BJ (cell line): Measurements from ENCODE around the gene EYA2. TPM values are rescaled to one million over a fixed set of nuclear protein-coding genes. Genes with fewer than 3 reads are reported as not detected.

ENCODE experiments used
- CTCF ChIA-PET: fragments of 350-600 bp; formaldehyde crosslinking; extraction: SDS; loops from one replicate; lab custom pipeline; 2021; ENCODE audit warnings: antibody characterized with exemption, inconsistent platforms; lab: Yijun Ruan, JAX
- POLR2A ChIA-PET: fragments of 300-600 bp; sonication (Branson Sonifier 250); formaldehyde crosslinking; extraction: SDS; loops from one replicate; lab custom pipeline; 2021; ENCODE audit warnings: antibody characterized with exemption; lab: Charles Lee
- DNase-seq: peaks from one replicate; pipeline ENCODE4 v3.0.0-alpha.2; 2011; ENCODE audit warnings: low read depth
- H3K27me3 ChIP-seq: 2 replicates; pipeline ENCODE4 v1.6.0; 2011; ENCODE audit warnings: low read length; ENCODE audit not compliant: control insufficient read depth, insufficient read depth
- H3K36me3 ChIP-seq: 2 replicates; pipeline ENCODE4 v1.5.1; 2011; ENCODE audit warnings: low read length; ENCODE audit not compliant: control insufficient read depth, insufficient read depth
- H3K4me3 ChIP-seq: 2 replicates; pipeline ENCODE4 v1.5.1; 2011; ENCODE audit warnings: low read depth, mild to moderate bottlenecking, control low read depth, low read length
- CTCF ChIP-seq: IDR thresholded peaks from 2 replicates; pipeline ENCODE4 v1.5.1; 2011; ENCODE audit warnings: low read depth, mild to moderate bottlenecking, control low read depth, inconsistent platforms, low read length, moderate library complexity; ENCODE audit not compliant: insufficient read depth
- polyA plus RNA-seq: library from polyadenylated mRNA; depleted of rRNA; stranded (reverse); fragments of >200 nt; gene quantifications from 2 replicates; pipeline ENCODE4 v1.2.3, GENCODE V29; 2011

Gene EYA2
- polyA plus RNA-seq, 1 experiment = 1.5 TPM

DNA sequence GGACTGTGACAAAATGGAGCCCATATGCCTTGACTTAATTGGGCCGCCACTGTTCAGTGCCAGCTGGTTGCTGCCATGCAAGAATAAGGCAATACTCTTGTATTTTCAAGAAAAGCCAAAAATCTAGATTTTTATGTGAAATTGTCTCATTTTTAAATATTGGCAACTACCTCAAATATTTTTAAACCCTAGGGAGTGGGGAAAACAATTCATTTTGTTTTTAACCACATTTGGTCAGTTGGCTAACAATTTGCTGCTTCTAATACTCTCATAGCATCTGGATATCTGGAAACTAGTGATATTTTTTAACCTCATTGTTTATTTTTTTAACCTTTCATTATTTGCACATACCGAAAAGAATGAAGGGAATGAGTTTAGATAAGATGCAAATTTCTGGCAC, 91.0 kb downstream of the EYA2 start:
- TF ChIP-seq CTCF = no peak
- DNase-seq = no peak
- ChIA-PET CTCF (no interaction called here), POLR2A (no interaction called here)
- H3K36me3 ChIP-seq = no peaks in the 10 kb centered on the region
- H3K27me3 ChIP-seq = no peaks in the 10 kb centered on the region
- H3K4me3 ChIP-seq = no peak overlapping the region

DNA sequence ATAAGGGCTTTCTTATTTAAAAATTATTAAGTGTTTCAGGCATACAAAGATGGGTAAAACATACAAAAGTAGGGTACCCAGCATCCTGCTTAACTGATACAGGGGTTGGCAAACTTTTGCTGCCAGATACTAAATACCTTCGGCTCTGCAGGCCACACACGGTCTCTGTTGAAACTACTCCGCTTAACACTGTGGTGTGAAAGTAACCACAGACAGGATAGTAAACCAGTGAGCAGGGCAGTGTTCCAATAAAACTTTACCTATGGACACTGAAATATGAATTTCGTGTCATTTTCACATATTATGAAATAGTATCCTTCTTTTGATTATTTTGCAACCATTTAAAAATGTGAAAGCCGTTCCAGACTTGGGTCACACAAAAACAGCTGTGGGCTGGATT, 92.4 kb downstream of the EYA2 start:
- ChIA-PET POLR2A (no interaction called here), CTCF (no interaction called here)
- no peaks in the 10 kb centered on the region for H3K36me3 ChIP-seq
- DNase-seq = no peak
- H3K27me3 ChIP-seq = no peaks in the 10 kb centered on the region
- no peak for TF ChIP-seq CTCF
- no peak overlapping the region for H3K4me3 ChIP-seq

DNA sequence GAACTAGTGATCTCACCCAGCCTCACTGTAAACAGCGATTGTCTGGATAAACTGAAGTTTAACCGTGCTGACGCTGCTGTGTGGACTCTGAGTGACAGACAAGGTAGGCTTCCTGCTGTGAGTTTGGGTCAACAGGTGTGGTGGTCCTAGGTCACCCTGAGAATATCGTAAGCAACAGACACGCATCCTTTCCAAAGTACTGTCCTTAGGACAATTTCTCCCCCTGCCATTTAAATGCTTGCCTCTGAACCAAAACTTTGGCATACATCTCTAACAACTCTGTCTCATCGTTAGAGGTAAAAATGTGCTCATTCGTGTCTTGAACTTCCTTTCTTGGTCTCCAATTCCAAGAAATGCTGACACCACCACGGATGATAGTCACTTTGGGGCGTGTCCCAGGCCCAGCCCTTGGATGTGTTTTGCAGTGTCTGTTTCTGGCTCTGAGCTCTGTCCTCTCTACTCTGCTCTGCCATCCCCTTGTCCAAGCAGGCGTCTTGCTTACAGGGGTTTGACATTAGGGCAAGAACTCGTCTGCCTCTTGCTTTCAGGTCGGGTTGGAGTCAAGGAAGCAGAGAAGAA, 95.5 kb downstream of the EYA2 start:
- Histone ChIP-seq H3K27me3 (0 out of 2 replicates have a peak, but pooled peaks cover 1% of the 10 kb centered on the region), H3K36me3 (no peaks in the 10 kb centered on the region), H3K4me3 (no peak overlapping the region)
- no peak for TF ChIP-seq CTCF
- ChIA-PET CTCF (no interaction called here), POLR2A (no interaction called here)
- no peak for DNase-seq

DNA sequence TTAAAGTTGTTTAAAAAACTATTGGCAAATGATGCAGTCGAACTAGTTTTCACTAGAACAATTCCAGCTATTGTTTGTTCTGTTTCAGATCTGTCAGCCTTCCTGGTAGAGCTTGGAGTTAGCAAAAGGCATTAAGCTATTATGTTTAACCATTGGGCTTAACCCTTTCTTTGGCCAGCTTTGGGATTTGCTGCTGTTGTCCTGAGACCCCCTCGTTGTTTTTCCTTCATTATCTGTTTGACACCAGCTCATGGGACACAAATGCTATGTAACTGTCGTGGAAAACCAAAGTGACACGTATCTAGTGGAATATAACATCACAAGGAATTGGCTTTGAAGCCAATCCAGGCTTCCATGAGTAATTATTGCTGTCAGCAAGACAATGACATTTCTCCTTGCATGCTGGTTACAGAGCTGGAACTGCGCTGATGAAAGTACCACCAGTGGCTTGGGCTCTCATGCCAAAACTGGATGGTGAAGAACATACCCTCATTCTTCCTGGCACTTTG, 96.0 kb downstream of the EYA2 start:
- no peak for TF ChIP-seq CTCF
- Histone ChIP-seq H3K36me3 (no peaks in the 10 kb centered on the region), H3K4me3 (no peak overlapping the region), H3K27me3 (0 out of 2 replicates have a peak, but pooled peaks cover 1% of the 10 kb centered on the region)
- POLR2A ChIA-PET = no interaction called here
- DNase-seq = no peak
- CTCF ChIA-PET = no interaction called here

DNA sequence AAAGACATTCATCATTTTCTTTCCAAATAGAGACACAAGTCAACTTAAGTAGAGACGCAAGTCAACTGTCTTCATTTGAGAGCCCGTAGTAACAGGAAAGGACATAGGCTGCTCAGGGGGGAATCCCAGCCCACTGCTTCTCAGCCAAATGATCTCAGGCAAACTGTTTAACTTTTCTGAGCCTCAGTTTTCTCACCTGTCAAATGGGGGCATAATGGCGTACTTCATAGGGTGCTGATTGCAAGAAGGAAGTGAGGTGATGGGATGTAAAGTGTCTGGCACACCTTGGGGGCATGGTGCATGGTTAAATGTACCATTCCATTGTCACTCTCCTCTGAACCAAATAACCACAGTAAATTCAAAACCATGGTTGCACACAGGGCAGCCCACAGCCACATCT, 96.5 kb downstream of the EYA2 start:
- Histone ChIP-seq H3K4me3 (no peak overlapping the region), H3K27me3 (0 out of 2 replicates have a peak, but pooled peaks cover 1% of the 10 kb centered on the region), H3K36me3 (no peaks in the 10 kb centered on the region)
- no peak for DNase-seq
- ChIA-PET CTCF (no interaction called here), POLR2A (no interaction called here)
- TF ChIP-seq CTCF = no peak
